GM19372 (cell line): Measurements from ENCODE around the gene CCL7.

ENCODE experiments used
- ATAC-seq: cut with Tn5 transposase; IDR thresholded peaks from one replicate; pipeline ENCODE4 v1.9.1; 2021; ENCODE audit warnings: mild to moderate bottlenecking, low read depth, moderate library complexity; ENCODE audit not compliant: unreplicated experiment

CCL7 gene

GRCh38 chr17:34246446-34246845 lies 23.6 kb upstream of the CCL7 start:
- no peak for ATAC-seq

GRCh38 chr17:34246881-34247280 lies 23.1 kb upstream of the CCL7 start:
- ATAC-seq: no peak

GRCh38 chr17:34248511-34249024 lies 21.5 kb upstream of the CCL7 start:
- no peak for ATAC-seq

GRCh38 chr17:34249061-34249460 lies 21.0 kb upstream of the CCL7 start:
- ATAC-seq: no peak

- ATAC-seq: no peak
Observed at GRCh38 chr17:34249478-34249877, 20.5 kb upstream of the CCL7 start.

- no peak for ATAC-seq
Observed at GRCh38 chr17:34251186-34251585, 18.8 kb upstream of the CCL7 start.

DNA sequence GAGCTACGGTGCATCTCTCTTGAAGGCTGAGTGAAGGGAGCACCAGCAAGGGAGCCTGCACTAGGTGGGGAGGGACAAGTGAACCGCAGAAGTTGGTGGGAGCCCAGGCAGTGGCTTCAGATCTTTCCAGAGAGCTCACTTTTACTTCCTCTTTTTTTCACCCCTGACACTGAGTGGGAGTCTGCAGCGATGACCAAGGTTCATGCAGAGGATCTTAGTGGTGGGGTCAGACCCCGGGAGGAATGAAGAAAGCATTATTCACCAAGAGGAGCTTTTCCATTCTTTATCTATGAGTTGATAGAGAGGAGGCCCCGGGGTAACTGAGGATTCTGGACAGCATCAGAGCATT lies 18.0 kb upstream of the CCL7 start:
- no peak for ATAC-seq

DNA sequence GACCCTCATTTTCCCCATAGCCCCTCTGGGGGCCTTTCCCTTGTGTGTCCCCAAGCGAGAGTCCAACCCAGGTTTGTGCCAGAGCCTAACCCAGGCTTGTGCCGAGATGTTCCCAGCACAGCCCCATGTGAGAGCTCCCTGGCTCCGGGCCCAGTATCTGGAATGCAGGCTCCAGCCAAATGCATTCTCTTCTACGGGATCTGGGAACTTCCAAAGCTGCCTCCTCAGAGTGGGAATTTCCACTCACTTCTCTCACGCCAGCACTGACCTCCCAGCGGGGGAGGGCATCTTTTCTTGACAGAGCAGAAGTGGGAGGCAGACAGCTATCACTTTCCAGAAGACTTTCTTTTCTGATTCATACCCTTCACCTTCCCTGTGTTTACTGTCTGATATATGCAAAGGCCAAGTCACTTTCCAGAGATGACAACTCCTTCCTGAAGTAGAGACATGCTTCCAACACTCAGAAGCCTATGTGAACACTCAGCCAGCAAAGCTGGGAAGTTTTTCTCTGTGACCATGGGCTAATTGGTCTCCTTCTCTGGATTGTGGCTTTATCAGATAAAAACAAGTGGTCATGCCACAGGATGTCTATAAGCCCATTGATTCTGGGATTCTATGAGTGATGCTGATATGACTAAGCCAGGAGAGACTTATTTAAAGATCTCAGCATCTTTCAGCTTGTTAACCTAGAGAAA lies 17.4 kb upstream of the CCL7 start:
- no peak for ATAC-seq

- no peak for ATAC-seq
Observed at GRCh38 chr17:34253139-34253525, 16.9 kb upstream of the CCL7 start.

GRCh38 chr17:34254146-34254545 lies 15.9 kb upstream of the CCL7 start:
- ATAC-seq: no peak

DNA sequence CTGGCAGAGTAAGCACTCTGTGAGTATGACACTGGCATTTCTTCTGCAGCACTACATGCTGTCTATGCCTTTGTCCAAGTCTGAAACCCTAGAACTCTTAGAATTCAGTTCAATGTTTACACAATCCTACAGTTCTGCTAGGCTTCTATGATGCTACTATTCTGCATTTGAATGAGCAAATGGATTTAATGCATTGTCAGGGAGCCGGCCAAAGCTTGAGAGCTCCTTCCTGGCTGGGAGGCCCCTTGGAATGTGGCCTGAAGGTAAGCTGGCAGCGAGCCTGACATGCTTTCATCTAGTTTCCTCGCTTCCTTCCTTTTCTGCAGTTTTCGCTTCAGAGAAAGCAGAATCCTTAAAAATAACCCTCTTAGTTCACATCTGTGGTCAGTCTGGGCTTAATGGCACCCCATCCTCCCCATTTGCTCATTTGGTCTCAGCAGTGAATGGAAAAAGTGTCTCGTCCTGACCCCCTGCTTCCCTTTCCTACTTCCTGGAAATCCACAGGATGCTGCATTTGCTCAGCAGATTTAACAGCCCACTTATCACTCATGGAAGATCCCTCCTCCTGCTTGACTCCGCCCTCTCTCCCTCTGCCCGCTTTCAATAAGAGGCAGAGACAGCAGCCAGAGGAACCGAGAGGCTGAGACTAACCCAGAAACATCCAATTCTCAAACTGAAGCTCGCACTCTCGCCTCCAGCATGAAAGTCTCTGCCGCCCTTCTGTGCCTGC lies 15.2 kb upstream of the CCL7 start, which contains the start of gene CCL2:
CCL2 (plus strand) TSS at position 635 of the 730 bp plus-strand sequence; CDS start at position 700, 65 bp downstream.
- no peak for ATAC-seq

- ATAC-seq: no peak
Observed at GRCh38 chr17:34255381-34255732, 14.7 kb upstream of the CCL7 start.

DNA sequence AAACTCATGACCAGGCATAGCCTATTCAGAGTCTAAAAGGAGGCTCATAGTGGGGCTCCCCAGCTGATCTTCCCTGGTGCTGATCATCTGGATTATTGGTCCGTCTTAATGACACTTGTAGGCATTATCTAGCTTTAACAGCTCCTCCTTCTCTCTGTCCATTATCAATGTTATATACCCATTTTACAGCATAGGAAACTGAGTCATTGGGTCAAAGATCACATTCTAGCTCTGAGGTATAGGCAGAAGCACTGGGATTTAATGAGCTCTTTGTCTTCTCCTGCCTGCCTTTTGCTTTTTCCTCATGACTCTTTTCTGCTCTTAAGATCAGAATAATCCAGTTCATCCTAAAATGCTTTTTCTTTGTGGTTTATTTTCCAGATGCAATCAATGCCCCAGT lies 14.2 kb upstream of the CCL7 start:
- no peak for ATAC-seq

DNA sequence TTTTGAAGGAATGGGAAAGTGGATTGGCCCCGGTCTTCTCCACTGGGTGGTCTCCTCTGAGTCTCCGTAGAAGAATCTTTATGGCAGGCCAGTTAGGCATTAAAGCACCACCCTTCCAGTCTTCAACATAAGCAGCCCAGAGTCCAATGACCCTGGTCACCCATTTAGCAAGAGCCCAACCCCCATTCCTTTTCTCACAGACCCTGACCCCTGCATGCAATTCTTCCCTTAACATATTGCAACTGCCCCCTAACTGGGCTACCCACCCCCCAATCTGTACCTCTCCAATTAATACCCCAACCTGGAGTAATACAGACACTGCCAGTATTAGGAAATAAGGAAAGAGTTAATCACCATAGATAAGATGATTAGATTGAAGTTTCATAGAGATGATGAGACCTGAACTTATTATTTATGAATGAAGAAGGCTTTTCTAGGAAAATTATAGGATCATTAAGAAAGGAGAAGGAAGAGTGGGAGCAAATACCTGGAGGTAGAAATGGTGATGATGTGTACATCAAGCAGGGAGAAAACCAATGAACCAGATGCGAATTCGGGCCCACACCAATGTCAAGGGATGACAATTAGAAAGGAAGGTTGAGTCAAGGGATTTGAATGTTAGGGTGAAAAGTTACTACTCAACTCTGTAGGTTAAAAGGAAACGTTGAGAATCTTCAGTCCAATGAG lies 12.6 kb upstream of the CCL7 start:
- no peak for ATAC-seq

DNA sequence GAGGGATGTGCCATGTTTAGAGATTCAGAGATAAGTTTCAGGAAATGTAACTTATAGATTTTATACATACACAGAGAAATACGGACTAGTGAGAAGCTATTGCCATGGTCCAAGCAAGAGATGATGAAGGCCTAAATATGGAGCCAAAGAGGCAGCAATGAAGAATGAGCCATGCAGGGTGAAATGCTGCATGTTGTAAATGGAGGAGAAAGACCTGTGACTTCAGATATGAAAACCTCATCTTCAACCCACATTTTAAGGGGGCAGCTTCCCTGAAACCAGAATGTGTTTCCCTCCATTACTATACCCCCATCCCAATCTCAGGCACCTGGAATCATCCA lies 12.1 kb upstream of the CCL7 start:
- ATAC-seq: no peak

GRCh38 chr17:34259146-34259545 lies 10.9 kb upstream of the CCL7 start:
- no peak for ATAC-seq

DNA sequence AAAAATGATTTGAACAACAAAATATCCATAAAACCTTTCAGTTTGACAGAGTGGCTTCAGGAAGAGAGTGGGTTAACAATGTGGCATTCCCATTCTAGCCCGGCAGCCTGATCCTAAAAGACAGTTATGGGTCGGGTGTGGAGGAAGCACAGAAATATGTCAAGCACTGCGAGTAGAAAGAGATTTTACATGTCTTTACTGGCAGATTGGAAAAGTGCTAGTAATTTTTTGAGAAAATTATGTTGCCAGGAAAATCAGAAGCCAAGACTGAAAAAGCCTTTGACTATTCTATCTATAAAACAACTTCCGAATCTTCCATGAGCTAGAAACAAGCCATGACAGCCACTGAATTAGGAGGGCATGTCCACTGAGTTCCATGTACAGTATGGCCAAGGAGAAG lies 9.2 kb upstream of the CCL7 start:
- ATAC-seq: no peak

GRCh38 chr17:34261568-34262337 lies 8.3 kb upstream of the CCL7 start:
- ATAC-seq: no peak

DNA sequence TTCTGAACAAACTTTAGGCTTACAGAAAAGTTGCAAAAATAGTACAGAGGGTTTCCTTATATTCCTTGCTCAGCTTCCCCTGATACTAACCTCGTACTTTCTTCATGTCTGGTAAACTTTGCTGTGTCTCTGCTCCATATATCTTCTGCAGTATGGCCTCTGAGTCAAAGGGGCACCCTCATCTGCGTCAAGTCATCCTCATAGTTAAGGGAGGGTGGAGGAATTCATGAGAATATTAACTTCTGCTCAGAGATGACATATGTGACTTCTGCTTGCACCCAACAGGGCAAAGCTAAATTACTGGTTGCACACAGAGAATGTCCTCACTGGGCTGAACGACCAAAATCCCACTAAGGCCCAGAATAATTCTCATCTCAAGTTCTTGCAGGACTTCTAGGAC lies 4.3 kb upstream of the CCL7 start:
- ATAC-seq: no peak

GRCh38 chr17:34275881-34276280 lies 5.9 kb downstream of the CCL7 start:
- ATAC-seq: no peak

DNA sequence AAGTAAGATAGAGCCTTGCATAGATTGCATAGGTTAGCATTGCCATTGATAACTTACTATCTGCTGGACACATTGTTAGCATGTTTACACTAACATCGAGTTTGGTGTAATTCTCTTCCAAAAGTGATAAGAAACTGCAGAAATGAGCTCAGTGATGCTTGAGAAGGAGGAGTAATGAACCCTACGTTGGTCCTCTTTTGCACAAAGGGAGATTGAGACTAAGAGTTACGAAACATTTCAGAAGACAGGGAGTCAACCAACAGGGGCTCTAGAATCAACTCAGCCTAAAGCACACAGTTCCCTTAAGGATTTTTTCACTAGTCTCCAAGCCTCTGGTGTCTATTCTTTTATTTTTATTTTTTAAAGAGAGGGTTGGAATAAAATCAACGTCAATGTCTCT lies 6.8 kb downstream of the CCL7 start:
- no peak for ATAC-seq
